ENCODE measurements around the gene RBM45.
"Not testable (repeated sequence)": the region's sequence is repeated elsewhere in the genome, so short reads cannot be mapped to it uniquely, and the experiment has no call there.

Gene RBM45

GRCh38 chr2:178136321-178137025 lies 24.2 kb downstream of the RBM45 start:
- H3K4me3 ChIP-seq (replicated peaks; ENCODE audit: low read depth, low read length): no peak overlapping the region
- DNase-seq (ENCODE audit: extremely low read depth, low read depth): no peak
- no peak for TF ChIP-seq CTCF (IDR thresholded peaks at IDR 0.05; ENCODE audit: low read depth, low read length, missing control alignments)

GRCh38 chr2:178142274-178143065 lies 30.2 kb downstream of the RBM45 start:
- no peak for DNase-seq (ENCODE audit: extremely low read depth, low read depth)
- H3K4me3 ChIP-seq (replicated peaks; ENCODE audit: low read depth, low read length): no peak overlapping the region
- TF ChIP-seq CTCF (IDR thresholded peaks at IDR 0.05; ENCODE audit: low read depth, low read length, missing control alignments): no peak

GRCh38 chr2:178143481-178143880 lies 31.2 kb downstream of the RBM45 start:
- no peak for DNase-seq (ENCODE audit: extremely low read depth, low read depth)
- H3K4me3 ChIP-seq (replicated peaks; ENCODE audit: low read depth, low read length): no peak overlapping the region
- no peak for TF ChIP-seq CTCF (IDR thresholded peaks at IDR 0.05; ENCODE audit: low read depth, low read length, missing control alignments)

DNA sequence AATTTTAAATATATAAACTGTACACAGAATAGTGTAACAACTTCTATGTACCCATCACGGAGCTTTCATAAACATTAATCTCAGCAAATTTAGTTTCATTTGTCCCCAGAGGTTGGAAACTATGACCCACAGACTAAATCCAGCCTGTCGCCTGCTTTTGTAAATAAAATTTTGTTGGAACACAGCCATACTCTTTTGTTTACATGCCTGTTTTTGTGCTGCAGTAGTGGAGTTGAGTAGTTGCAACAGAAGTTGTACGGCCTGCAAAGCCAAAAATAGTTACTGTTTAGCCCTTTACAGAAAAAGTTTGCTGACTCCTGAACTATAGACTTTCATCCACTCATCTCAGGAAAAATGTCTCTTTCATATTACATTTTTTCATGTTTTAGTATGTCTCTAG lies 39.8 kb downstream of the RBM45 start:
- no peak for TF ChIP-seq CTCF (IDR thresholded peaks at IDR 0.05; ENCODE audit: low read depth, low read length, missing control alignments)
- H3K4me3 ChIP-seq (replicated peaks; ENCODE audit: low read depth, low read length): no peak overlapping the region
- DNase-seq (ENCODE audit: extremely low read depth, low read depth): no peak

DNA sequence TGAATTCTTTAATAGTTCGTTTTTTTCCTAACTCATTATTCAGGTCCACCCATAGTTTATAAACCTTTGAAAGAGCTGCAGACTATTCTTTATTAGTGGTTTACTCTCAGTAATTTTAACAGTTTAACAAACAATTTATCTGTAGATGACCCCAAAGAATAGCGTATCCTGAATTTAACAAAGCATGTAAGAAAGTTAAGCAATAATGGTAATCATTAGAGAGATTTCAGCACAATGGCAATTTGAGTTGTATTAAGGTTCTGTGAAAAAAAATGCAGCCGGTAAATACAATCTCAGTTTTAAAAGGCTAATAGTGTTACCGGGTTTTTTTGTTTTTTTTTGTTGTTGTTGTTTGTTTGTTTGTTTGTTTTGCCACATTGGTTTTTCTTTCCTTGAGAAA lies 40.3 kb downstream of the RBM45 start:
- DNase-seq (ENCODE audit: extremely low read depth, low read depth): no peak
- H3K4me3 ChIP-seq (replicated peaks; ENCODE audit: low read depth, low read length): no peak overlapping the region
- TF ChIP-seq CTCF (IDR thresholded peaks at IDR 0.05; ENCODE audit: low read depth, low read length, missing control alignments): no peak

DNA sequence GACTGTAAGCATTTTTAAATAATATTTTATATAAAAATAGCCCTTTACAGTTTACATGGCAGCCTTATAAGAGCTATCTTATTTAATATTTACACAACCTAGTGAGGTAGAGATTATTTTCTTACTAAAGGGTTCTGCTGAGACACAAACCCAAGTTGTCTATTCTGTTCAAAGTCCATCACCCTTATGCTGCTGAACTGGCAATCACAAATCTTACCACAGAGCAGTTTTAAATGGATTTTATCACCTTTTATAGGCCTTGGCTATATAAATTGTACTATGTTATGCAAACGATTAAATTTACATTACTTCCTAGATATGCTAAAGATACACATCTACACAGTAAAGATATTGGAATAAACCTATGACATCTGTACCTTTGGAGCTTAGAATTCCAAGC lies 40.7 kb downstream of the RBM45 start:
- DNase-seq (ENCODE audit: extremely low read depth, low read depth): no peak
- no peak for TF ChIP-seq CTCF (IDR thresholded peaks at IDR 0.05; ENCODE audit: low read depth, low read length, missing control alignments)
- no peak overlapping the region for H3K4me3 ChIP-seq (replicated peaks; ENCODE audit: low read depth, low read length)

- DNase-seq (ENCODE audit: extremely low read depth, low read depth); H3K4me3 ChIP-seq (replicated peaks; ENCODE audit: low read depth, low read length): not testable (repeated sequence)
These were observed 41.6 kb downstream of the RBM45 start for GRCh38 chr2:178153878-178154277.
